H1 (cell line): Measurements from ENCODE around the gene AANAT. TPM values are rescaled to one million over a fixed set of nuclear protein-coding genes. Genes with fewer than 3 reads are reported as not detected.

Experiments used
- ASH2L ChIP-seq: fragments of 200-600, 300-600 bp; sonication (generic); IDR thresholded peaks from one replicate; pipeline ENCODE4 v1.7.1; 2017; ENCODE audit warnings: low read length
- HDAC6 ChIP-seq: IDR thresholded peaks from one replicate; pipeline ENCODE4 v1.7.1; 2012; ENCODE audit warnings: low read depth, mild to moderate bottlenecking, inconsistent platforms, low read length, moderate library complexity
- POU5F1 ChIP-seq: IDR thresholded peaks from 2 replicates; pipeline ENCODE4 v1.6.1; 2011; ENCODE audit warnings: low read depth, mild to moderate bottlenecking, low read length, moderate library complexity
- SP2 ChIP-seq: IDR thresholded peaks from 2 replicates; pipeline ENCODE4 v1.6.1; 2012; ENCODE audit warnings: mild to moderate bottlenecking, low read length, inconsistent platforms
- polyA plus RNA-seq, 7 experiments: library from polyadenylated mRNA; depleted of rRNA in 3 of 7; stranded (reverse) in 5 of 7; unstranded in 2 of 7; fragments of >200 nt in 5 of 7; fragments of 200-250 nt in 2 of 7; gene quantifications; 1 replicate in 5 of 7; 2 replicates in 1 of 7; 4 replicates in 1 of 7; pipeline versions ENCODE4 v1.2.1 to v1.2.3, GENCODE V29; 2011 to 2013; ENCODE audit warnings: missing spikeins in 2 of 7, mixed read lengths in 2 of 7
- total RNA-seq: library from RNA; stranded (reverse); fragmentation: NEBNext Ultra II Directional; extraction: Animal tissue kit (Norgen Biotek cat#: 25700); gene quantifications from 2 replicates; pipeline ENCODE4 v1.2.1, GENCODE V29; 2021

AANAT gene
- total and polyA plus RNA-seq, 2 of the 8 experiments (the other 6 are each of a cell fraction or from before 2014, with no cell fraction given), result 0.53 TPM; not detected in 1

DNA sequence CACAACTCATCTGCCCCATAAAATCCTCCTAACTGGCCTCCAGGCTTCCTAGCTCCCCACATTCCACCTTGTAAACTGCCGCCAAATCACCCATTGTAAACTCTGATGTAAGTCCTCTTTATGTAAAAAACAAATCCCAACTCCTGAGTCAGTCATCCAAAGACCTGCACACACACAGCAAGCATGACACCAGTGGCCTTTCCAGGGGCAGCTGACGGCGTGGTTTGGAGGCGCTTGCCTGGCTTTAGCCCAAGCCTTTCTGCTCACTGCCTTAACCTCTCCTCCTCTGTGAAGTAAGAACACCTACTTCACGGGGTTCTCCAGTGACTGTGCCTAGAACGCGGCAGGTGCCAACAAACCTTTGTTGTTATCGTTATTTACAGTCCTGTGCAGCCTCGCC, 28.5 kb upstream of the AANAT start (continued):
- TF ChIP-seq HDAC6 (no peak), ASH2L (no peak), POU5F1 (no peak), SP2 (no peak)
